Kidney (tissue), 14 donors: ENCODE results near the gene ZNF48. TPM values are rescaled to one million over a fixed set of nuclear protein-coding genes. Genes with fewer than 3 reads are reported as not detected.
A peak's percentile ranks its signal among the peaks of the same experiment; 100 is the strongest.

Experiments used
- DNase-seq, 5 donors: peaks; one replicate each; pipeline ENCODE4 v3.0.0-alpha.2; 2013 to 2020
- FAIRE-seq: peaks from 2 replicates; lab custom pipeline; 2012; peaks lifted over from hg19 to GRCh38; lab: Jason Lieb, UNC
- H3K27ac ChIP-seq, 2 donors: one replicate each; pipeline ENCODE4 v1.7.0; 2013; ENCODE audit warnings: low read depth in 2 of 2, low read length in 2 of 2, inconsistent platforms in 1 of 2
- H3K27me3 ChIP-seq: one replicate; pipeline ENCODE4 v1.7.1; 2013; ENCODE audit warnings: low read length, inconsistent platforms; ENCODE audit not compliant: control insufficient read depth, insufficient read depth
- H3K36me3 ChIP-seq, 3 donors: one replicate each; pipeline versions ENCODE4 v1.7.0 to v1.7.1; 2013; ENCODE audit warnings: low read length in 3 of 3, control low read depth in 1 of 3, inconsistent platforms in 1 of 3; ENCODE audit not compliant: insufficient read depth in 3 of 3, control insufficient read depth in 2 of 3
- H3K4me1 ChIP-seq, 3 donors: one replicate each; pipeline versions ENCODE4 v1.7.0 to v1.7.1; 2013; ENCODE audit warnings: low read length in 3 of 3, inconsistent platforms in 1 of 3, low read depth in 1 of 3; ENCODE audit not compliant: control insufficient read depth in 2 of 3, insufficient read depth in 2 of 3
- H3K4me3 ChIP-seq, 3 donors: one replicate each; pipeline versions ENCODE4 v1.7.0 to v1.8.1; 2013; ENCODE audit warnings: low read length in 3 of 3, control low read depth in 1 of 3, inconsistent platforms in 1 of 3
- H3K9ac ChIP-seq, 3 donors: one replicate each; pipeline versions ENCODE4 v1.7.0 to v1.7.1; 2013; ENCODE audit warnings: low read length in 3 of 3, control low read depth in 1 of 3, inconsistent platforms in 1 of 3
- H3K9me3 ChIP-seq, 3 donors: one replicate each; pipeline versions ENCODE4 v1.7.0 to v1.7.1; 2013; ENCODE audit warnings: low read length in 3 of 3, control low read depth in 1 of 3, inconsistent platforms in 1 of 3; ENCODE audit not compliant: control insufficient read depth in 2 of 3, insufficient read depth in 1 of 3
- intact Hi-C: fragments of 100-400 bp; cut with DNase I; formaldehyde crosslinking; loops from one replicate; pipeline ENCODE4 v1.11.1; 2022
- polyA plus RNA-seq: library from polyadenylated mRNA; stranded (reverse); fragments of 350-450 nt; fragmentation: Illumina TruSeq; extraction: RNeasy Lipid Tissue Mini Kit (QIAGEN cat#74804); gene quantifications from one replicate; pipeline ENCODE4 v1.2.3, GENCODE V29; 2014; ENCODE audit warnings: low read depth, low replicate concordance; ENCODE audit not compliant: insufficient read depth
- total RNA-seq: library from RNA; stranded (reverse); fragmentation: NEBNext Ultra II Directional; extraction: Animal tissue kit (Norgen Biotek cat#: 25700); gene quantifications from one replicate; pipeline ENCODE4 v1.2.1, GENCODE V29; 2021
- TF ChIP-seq, protein P1 (sequence below): IDR thresholded peaks from 3 replicates; pipeline ENCODE4 v1.5.1; 2012; ENCODE audit warnings: mild to moderate bottlenecking, moderate library complexity, borderline replicate concordance; ENCODE audit not compliant: insufficient read depth; ENCODE audit errors: extremely low read depth
- donor health status: control.
- donor health status: control.
- donor health status: control.
- donor health status: control.
- donor health status: control.
- donor health status: DM: yes; HTN: yes; CAD: no.
- donor health status: Normal renal cell carcinoma (clear cell type).

Gene ZNF48
- total and polyA plus RNA-seq, 2 donors from 2014 or later, result 6.9 to 9.7 TPM

- intact Hi-C loops, result no loop called here
- DNase-seq, result peak in 1 of 5 donors; percentile 75
- peaks cover 0 to 35% (median 23%) of the 10 kb centered on the region in 3 donors for H3K4me1 ChIP-seq
- peak overlapping the region; percentile 80 to 91 (median 85) for H3K9ac ChIP-seq
- TF ChIP-seq, protein P1, sequence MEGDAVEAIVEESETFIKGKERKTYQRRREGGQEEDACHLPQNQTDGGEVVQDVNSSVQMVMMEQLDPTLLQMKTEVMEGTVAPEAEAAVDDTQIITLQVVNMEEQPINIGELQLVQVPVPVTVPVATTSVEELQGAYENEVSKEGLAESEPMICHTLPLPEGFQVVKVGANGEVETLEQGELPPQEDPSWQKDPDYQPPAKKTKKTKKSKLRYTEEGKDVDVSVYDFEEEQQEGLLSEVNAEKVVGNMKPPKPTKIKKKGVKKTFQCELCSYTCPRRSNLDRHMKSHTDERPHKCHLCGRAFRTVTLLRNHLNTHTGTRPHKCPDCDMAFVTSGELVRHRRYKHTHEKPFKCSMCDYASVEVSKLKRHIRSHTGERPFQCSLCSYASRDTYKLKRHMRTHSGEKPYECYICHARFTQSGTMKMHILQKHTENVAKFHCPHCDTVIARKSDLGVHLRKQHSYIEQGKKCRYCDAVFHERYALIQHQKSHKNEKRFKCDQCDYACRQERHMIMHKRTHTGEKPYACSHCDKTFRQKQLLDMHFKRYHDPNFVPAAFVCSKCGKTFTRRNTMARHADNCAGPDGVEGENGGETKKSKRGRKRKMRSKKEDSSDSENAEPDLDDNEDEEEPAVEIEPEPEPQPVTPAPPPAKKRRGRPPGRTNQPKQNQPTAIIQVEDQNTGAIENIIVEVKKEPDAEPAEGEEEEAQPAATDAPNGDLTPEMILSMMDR, result no peak
- peak overlapping the region; percentile 98 for H3K27ac ChIP-seq
- no peaks in the 10 kb centered on the region for H3K9me3 ChIP-seq
- H3K36me3 ChIP-seq, result peaks cover 2 to 34% (median 15%) of the 10 kb centered on the region in 3 donors
- no peaks in the 10 kb centered on the region for H3K27me3 ChIP-seq
- peak overlapping the region; percentile 74 to 97 (median 97) for H3K4me3 ChIP-seq
- no peak for FAIRE-seq
Observed at GRCh38 chr16:30355954-30356308, 39.3 kb upstream of the ZNF48 start.

DNA sequence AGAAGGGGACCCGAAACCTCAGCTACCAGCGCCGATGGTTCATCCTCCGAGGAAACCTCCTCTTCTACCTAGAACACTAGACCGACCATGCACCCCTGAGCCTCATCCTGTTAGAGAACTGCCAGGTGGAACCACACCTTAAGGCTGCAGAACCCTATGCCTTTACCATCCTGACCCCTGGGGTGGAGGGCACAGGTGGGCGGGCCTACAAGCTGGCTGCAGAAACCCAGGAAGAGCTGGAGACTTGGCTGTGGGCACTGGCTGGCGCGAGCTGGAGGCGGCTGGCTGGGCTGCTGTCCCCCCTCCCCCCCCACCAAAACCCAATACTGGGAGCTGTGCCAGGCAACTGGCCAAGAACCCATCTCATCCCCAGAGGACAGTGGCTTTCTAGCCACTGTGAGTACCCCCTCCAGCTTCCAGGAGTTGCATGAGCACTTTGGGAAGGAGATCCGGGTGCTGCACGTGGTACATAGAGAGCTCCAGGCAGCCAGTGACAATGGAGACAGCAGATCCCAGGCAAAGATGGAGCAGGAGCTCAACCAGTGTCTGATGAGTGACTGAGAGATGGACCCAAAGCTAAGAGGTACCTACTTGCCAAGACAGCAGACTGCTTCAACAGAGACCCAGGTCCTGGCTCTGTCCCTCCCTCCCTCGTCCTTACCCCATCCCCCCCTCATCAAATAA is 38.7 kb upstream of the ZNF48 start:
- H3K36me3 ChIP-seq, result peaks cover 2 to 36% (median 15%) of the 10 kb centered on the region in 3 donors
- H3K9me3 ChIP-seq, result no peaks in the 10 kb centered on the region
- TF ChIP-seq, protein P1, result no peak
- H3K4me1 ChIP-seq, result peaks cover 0 to 33% (median 22%) of the 10 kb centered on the region in 3 donors
- peak overlapping the region in 1 of 2 donors; percentile 98 for H3K27ac ChIP-seq
- FAIRE-seq, result no peak
- intact Hi-C loops, result no loop called here
- peak overlapping the region in 1 of 3 donors; percentile 97 for H3K4me3 ChIP-seq
- H3K9ac ChIP-seq, result no peak overlapping the region
- H3K27me3 ChIP-seq, result no peaks in the 10 kb centered on the region
- peak in 1 of 5 donors; percentile 70 for DNase-seq

DNA sequence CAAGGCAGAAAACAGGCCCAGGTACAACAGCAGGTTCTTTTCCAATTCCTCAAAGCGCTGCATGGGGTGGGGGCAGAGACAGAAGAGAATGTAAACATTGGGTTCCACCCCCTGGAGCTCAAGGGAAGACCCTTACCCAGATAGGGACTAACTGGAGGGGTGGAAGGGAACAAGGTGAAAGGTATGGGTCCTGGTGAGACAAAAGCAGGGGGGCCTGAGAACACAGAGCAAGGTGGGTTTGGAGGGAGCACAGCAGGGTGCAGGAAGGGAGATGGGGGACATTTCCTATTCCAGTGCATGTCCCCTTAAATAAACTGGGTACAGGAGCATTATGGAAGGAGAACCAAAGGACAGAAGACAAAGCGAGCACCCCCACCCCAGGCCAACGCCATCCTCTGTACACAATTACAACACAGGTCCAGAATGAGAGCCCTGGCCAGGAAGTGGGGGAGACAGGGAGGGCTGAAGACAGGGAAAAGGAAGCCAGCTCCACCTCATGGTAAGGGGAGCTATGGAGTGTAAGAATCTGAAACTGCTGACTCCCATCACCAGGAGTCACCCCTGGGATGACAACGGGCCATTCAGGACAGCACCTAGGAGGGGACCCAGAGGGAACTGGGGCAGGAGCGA is 38.0 kb upstream of the ZNF48 start:
- Histone ChIP-seq H3K9ac (no peak overlapping the region), H3K36me3 (peaks cover 2 to 30% (median 14%) of the 10 kb centered on the region in 3 donors), H3K27me3 (no peaks in the 10 kb centered on the region), H3K4me3 (no peak overlapping the region), H3K4me1 (peaks cover 0 to 29% (median 16%) of the 10 kb centered on the region in 3 donors), H3K27ac (no peak overlapping the region), H3K9me3 (no peaks in the 10 kb centered on the region)
- TF ChIP-seq, protein P1, result no peak
- FAIRE-seq, result no peak
- DNase-seq, result peak in 1 of 5 donors; percentile 21
- intact Hi-C loops, result no loop called here
